Central memory CD4-positive, alpha-beta T cell (primary cell): ENCODE measurements around the gene TNF.

ENCODE experiments used
- DNase-seq: peaks from one replicate; pipeline ENCODE4 v3.0.0; 2022

Gene TNF

DNA sequence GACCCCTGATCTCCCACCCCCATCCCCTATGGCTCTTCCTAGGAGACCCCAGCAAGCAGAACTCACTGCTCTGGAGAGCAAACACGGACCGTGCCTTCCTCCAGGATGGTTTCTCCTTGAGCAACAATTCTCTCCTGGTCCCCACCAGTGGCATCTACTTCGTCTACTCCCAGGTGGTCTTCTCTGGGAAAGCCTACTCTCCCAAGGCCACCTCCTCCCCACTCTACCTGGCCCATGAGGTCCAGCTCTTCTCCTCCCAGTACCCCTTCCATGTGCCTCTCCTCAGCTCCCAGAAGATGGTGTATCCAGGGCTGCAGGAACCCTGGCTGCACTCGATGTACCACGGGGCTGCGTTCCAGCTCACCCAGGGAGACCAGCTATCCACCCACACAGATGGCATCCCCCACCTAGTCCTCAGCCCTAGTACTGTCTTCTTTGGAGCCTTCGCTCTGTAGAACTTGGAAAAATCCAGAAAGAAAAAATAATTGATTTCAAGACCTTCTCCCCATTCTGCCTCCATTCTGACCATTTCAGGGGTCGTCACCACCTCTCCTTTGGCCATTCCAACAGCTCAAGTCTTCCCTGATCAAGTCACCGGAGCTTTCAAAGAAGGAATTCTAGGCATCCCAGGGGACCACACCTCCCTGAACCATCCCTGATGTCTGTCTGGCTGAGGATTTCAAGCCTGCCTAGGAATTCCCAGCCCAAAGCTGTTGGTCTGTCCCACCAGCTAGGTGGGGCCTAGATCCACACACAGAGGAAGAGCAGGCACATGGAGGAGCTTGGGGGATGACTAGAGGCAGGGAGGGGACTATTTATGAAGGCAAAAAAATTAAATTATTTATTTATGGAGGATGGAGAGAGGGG lies 1.9 kb upstream of the TNF start:
- DNase-seq, result no peak

GRCh38 chr6:31574106-31575061 lies 981 bp upstream of the TNF start:
- no peak for DNase-seq

DNA sequence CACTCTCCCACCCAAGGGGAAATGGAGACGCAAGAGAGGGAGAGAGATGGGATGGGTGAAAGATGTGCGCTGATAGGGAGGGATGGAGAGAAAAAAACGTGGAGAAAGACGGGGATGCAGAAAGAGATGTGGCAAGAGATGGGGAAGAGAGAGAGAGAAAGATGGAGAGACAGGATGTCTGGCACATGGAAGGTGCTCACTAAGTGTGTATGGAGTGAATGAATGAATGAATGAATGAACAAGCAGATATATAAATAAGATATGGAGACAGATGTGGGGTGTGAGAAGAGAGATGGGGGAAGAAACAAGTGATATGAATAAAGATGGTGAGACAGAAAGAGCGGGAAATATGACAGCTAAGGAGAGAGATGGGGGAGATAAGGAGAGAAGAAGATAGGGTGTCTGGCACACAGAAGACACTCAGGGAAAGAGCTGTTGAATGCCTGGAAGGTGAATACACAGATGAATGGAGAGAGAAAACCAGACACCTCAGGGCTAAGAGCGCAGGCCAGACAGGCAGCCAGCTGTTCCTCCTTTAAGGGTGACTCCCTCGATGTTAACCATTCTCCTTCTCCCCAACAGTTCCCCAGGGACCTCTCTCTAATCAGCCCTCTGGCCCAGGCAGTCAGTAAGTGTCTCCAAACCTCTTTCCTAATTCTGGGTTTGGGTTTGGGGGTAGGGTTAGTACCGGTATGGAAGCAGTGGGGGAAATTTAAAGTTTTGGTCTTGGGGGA lies 754 bp downstream of the TNF start:
- no peak for DNase-seq

- peak; percentile 49 for DNase-seq
These were observed 1.7 kb downstream of the TNF start for GRCh38 chr6:31576897-31577578.

GRCh38 chr6:31577579-31577966 lies 2.2 kb downstream of the TNF start:
- DNase-seq, result no peak

DNA sequence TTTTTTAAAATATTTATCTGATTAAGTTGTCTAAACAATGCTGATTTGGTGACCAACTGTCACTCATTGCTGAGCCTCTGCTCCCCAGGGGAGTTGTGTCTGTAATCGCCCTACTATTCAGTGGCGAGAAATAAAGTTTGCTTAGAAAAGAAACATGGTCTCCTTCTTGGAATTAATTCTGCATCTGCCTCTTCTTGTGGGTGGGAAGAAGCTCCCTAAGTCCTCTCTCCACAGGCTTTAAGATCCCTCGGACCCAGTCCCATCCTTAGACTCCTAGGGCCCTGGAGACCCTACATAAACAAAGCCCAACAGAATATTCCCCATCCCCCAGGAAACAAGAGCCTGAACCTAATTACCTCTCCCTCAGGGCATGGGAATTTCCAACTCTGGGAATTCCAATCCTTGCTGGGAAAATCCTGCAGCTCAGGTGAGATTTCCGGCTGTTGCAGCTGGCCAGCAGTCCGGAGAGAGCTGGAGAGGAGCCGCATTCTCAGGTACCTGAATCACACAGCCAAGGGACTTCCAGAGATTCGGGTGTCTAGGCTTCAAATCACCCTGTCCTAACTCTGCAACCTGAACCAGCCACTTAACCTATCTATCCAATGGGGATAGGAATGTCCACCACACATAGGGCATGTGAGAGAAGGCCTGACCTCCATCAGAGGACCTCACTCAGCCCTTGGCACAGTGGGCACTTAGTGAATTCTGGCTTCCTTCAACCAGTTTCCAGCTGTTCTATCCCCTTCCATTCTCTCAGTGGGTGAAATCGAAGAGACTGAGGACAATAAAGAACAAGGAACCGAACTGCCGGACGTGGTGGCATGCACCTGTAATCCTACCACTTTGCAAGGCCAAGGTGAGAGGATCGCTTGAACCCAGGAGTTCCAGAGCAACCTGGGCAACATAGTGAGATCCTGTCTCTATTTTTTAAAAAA lies 3.1 kb downstream of the TNF start:
- DNase-seq, result no peak

DNA sequence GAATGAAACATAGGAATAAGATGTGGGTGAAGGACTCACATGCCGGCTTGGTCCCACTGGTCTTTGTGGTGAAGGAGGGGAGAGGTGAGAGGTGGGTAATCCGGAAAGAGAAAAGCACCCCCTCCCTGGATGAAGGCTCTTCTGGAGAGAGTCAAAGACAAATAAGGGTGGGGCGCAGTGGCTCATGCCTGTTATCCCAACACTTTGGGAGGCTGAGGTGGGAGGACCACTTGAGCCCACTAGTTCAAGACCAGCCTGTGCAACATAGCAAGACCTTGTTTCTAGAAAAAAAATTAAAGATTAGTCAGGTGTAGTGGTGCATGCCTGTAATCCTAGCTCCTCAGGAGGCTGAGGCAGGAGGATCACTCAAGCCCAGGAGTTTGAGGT lies 3.7 kb downstream of the TNF start:
- no peak for DNase-seq

DNA sequence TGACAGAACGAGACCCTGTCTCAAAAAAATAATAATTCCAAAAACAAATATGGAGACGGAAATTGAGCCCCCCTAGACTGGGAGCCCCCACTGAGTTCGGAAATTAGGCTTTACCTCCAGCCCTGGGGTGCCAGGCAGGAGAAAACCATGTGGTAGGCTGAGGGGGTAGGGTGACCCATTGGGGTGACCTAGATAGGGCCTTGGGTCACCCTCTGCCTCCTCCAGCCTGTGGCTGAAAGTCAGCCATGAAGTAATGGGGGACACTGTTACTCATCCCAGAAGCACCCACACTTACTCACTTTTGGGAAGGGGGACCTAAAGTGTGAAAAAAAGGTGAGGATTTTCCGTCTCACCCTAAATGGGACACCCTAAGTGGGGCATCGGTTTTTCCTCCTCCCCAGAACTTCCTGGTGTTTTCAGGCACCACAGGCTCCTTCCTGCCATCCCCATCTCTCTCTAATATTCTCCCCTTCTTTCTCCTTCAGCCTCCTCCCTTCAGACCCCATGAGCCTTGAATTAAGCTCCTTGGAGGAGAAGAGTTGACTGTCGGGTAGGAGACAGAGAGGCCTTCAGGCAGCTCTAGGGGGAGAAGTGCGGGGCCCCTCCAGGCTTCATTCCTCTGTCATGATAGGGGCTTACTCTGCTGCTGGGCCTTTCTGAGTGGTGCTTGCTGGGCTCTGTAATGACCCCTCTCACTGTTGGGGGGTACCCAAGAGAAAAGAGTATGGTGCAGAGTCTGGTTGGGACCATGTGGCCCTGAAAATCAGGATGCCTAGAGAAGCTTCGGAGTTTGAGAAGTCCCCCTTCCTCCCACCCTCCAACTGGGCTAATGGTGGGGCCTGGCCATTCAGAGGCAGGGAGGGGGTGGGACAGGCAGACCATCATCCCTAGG lies 4.4 kb downstream of the TNF start:
- DNase-seq, result no peak

- DNase-seq, result no peak
These were observed 5.0 kb downstream of the TNF start for GRCh38 chr6:31580438-31580740.

DNA sequence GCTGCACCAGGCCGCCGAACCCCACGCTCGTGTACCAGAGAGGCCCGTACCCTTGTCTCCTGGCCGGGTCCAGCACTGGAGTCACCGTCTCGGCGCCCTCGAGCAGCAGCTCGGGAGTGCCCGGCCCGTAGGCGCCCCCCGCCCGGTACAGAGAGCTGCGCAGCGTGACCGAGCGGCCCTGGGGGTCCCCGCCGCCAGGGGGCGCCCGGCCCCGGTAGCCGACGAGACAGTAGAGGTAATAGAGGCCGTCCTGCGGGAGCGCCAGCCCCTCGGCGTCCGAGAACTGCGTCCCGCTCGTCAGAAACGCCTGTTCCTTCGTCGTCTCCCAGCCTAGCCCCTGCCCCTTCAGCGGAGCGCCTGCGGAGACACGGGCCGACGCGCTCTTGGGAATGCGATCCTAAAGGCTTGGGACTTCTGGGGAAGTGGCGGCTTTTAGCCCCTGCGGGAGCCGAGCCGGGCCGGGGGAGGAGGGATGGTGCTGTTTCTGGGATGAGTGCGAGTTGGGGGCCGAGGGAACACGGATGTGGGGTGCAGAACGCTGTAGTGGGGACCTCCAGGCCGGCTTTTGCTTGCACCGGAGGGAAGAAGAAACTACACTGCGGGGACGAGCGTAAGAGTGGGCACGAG lies 5.6 kb downstream of the TNF start:
- DNase-seq, result peak; percentile 81

DNA sequence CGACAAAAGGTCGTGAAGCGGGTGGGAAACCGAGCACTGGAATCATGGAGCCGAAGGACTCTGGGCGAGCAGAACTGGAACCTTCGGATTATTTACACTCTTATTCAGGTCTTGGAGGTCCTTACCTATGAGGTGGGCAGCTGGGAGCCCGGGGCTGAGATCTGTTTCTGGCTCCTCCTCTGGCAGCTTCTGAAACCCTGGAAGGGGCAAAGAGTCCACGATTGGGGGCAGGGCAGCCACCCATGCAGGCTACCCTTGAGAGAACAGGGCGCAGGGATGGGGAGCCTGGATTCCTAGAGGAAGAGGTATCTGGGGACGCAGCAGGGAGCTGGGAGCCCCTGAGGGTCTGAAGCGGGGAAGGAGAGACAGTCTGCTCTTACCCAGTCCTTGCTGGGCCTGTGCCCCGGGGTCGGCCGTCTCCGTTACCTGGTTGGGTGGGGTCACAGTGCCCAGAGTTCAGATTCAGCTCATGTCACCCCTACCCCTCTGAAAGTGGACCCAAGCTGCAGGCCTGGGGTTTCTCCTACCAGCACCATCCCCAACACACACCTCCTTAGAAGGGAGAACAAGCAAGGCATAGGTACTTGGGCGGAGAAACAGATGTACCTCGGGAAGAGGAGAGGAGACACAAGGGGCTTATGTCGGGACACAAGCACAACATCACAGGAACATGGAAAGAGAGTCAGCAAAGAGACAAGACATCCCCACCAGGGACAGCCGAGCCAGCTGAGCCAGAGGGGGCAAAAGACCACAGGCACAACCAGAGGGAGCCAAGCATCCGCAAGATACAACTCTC lies 6.3 kb downstream of the TNF start:
- DNase-seq, result no peak

DNA sequence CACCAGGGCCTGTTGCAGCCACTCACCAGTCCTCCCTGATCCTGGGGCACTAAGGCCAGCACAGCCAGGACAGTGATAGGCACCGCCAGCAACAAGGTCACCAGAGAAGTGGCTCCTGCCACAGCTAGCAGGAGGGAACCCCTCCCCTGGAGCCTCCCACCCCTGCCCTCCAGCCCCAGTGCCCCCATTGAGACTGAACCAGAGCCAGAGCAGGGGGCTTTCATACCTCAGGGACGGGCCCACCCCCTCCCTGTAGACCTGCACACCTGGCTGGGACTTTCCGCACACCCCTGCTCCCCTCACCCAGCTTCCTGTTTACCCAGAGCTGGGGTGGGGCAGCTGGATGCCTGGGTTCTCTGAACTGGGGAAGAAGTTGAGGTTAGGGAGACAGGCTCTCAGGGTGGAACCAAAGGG lies 6.9 kb downstream of the TNF start, which contains the start of gene LTB:
TSS of gene LTB (minus strand) at position 195 of the 414 bp plus-strand sequence. CDS start at position 188, 7 bp downstream.
- DNase-seq, result peak; percentile 74

GRCh38 chr6:31585491-31585890 lies 10.1 kb downstream of the TNF start:
- DNase-seq, result peak; percentile 57

- no peak for DNase-seq
These were observed 10.6 kb downstream of the TNF start, which contains the start of gene LST1 for GRCh38 chr6:31586008-31586407. LST1 (plus strand) TSS chr6:31586277; CDS start chr6:31587300, 1,023 bp downstream.

- DNase-seq, result peak; percentile 53
These were observed 11.4 kb downstream of the TNF start for GRCh38 chr6:31586599-31587281.

DNA sequence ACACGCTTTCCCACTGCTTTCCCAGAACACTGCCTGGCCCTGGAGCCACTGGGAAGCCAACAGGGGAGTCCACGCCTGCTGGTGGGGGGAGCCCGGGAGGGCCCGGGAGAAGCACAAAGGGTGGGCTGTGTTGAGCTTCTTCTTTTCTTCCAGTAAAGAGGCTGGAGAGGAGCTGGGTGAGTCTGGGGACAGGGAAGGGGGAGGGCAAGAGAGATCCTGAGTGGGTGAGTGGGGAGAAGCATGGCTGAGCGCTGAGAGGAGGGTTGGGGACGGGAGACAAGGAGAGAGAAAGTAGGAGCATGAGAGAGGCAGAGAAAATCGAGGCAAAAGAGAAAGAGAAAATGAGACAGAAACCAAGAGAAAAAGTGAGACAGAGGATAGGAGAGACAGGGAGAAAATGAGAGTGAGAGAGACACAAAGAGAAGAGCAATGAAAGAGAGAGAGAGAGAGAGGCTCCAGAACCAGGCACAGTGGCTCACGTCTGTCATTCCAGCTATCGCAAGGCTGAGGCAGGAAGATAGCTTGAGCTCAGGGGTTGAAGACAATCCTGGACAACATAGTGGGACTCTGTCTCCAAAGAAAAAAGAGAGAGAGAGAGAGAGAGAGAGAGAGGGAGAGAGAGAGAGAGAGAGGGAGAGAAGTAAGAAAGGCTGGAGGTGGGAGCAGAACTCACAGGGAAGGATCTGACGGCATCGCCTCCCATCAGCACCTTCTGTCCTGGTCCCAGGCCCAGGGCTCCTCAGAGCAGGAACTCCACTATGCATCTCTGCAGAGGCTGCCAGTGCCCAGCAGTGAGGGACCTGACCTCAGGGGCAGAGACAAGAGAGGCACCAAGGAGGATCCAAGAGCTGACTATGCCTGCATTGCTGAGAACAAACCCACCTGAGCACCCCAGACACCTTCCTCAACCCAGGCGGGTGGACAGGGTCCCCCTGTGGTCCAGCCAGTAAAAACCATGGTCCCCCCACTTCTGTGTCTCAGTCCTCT lies 12.7 kb downstream of the TNF start:
- no peak for DNase-seq
